Muscle layer of duodenum (tissue), 2 donors: ENCODE data around the gene DHRS12.

Experiments
- H3K27ac ChIP-seq: one replicate; pipeline ENCODE4 v1.7.0; 2013; ENCODE audit warnings: mild to moderate bottlenecking, low read length
- H3K27me3 ChIP-seq: one replicate; pipeline ENCODE4 v1.7.0; 2013; ENCODE audit warnings: low read depth, mild to moderate bottlenecking, control low read depth, low read length
- H3K36me3 ChIP-seq, 2 donors: one replicate each; pipeline ENCODE4 v1.7.0; 2013; ENCODE audit warnings: low read length in 2 of 2, control low read depth in 1 of 2, mild to moderate bottlenecking in 1 of 2; ENCODE audit not compliant: insufficient read depth in 2 of 2, control insufficient read depth in 1 of 2
- H3K4me1 ChIP-seq, 2 donors: one replicate each; pipeline ENCODE4 v1.7.0; 2013; ENCODE audit warnings: low read length in 2 of 2, mild to moderate bottlenecking in 2 of 2, control low read depth in 1 of 2, moderate library complexity in 1 of 2; ENCODE audit not compliant: insufficient read depth in 2 of 2, control insufficient read depth in 1 of 2
- H3K4me3 ChIP-seq, 2 donors: one replicate each; pipeline ENCODE4 v1.7.0; 2013; ENCODE audit warnings: low read length in 2 of 2, low read depth in 1 of 2, mild to moderate bottlenecking in 1 of 2
- H3K9me3 ChIP-seq, 2 donors: one replicate each; pipeline ENCODE4 v1.7.0; 2013; ENCODE audit warnings: low read length in 2 of 2, control low read depth in 1 of 2, mild to moderate bottlenecking in 1 of 2; ENCODE audit not compliant: control insufficient read depth in 1 of 2
- donor health status: healthy.

Gene DHRS12

DNA sequence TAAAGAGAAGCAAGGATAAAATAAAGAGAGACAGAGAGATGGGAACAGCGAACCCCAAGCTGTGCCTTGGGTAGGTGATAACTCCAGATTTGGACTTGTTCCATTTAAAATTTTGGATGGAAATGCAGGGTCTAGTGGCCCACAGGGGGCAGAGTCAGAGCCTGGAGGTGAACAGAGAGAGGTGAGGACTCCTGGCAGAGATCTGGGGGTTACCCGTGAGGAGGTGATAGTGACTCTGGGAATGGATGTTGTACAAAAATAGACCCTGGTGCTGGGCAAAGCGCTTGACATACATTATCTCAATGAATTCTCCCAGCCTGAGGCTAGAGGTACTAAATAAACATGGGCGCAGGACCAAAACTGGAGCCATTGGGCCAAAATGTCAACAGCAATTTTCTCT lies 14.3 kb upstream of the DHRS12 start:
- H3K4me1 ChIP-seq: peaks cover 3 to 19% of the 10 kb centered on the region in 2 donors
- H3K4me3 ChIP-seq: no peak overlapping the region
- no peak overlapping the region for H3K27ac ChIP-seq
- H3K9me3 ChIP-seq: no peaks in the 10 kb centered on the region
- no peaks in the 10 kb centered on the region for H3K27me3 ChIP-seq
- H3K36me3 ChIP-seq: no peaks in the 10 kb centered on the region

DNA sequence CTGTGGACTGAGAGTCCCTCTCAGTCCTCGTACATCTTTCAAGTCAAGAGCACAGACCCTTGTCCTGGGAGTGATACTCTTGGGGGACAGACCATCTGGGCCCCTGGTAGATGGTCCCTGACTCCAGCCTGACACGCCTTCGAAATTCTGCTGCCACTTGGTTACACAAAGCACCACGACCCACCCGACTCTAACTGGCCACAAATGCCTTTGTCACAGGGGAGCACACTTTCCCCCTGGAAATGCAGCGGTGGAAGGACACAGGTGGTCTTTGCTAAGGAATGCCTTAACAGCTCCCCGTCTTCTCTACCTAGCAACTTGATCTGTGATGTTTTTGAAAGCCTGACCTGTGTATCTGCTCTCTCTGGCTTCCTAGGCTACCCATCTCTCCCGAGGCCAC lies 13.8 kb upstream of the DHRS12 start:
- Histone ChIP-seq H3K27me3 (no peaks in the 10 kb centered on the region), H3K36me3 (no peaks in the 10 kb centered on the region), H3K4me1 (peaks cover 3 to 19% of the 10 kb centered on the region in 2 donors), H3K27ac (no peak overlapping the region), H3K4me3 (no peak overlapping the region), H3K9me3 (no peaks in the 10 kb centered on the region)

DNA sequence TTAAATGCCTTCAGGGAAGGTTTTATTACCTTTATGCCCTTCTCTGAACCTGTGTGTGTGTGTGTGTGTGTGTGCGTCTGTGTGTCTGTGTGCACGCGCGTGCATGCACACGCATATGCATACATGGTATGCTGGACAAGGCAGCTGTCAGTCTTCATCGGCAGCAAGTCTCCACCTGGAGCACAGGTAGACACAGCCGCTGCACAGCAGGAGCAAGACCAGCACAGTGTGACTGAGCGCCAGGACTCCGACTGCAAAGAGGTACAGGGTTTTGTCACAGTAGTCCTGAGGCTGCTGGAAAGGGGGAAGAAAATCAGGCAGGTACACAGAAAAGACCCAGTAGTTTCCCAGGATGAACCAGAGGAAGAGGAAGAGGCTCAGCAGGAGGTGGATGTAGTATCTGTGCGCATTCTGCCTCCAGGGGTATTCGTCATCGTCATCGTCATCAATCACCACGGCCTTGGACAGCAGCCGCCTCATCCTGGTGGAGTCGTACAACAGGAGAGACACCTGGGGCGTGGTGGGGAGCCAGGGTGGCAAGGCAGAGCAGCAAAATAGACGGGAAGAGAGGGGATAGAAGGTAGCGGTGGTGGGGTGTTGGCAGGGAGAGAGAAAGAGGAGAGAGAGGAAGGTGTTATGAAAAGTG lies 12.8 kb upstream of the DHRS12 start:
- no peaks in the 10 kb centered on the region for H3K36me3 ChIP-seq
- no peak overlapping the region for H3K27ac ChIP-seq
- peaks cover 3 to 19% of the 10 kb centered on the region in 2 donors for H3K4me1 ChIP-seq
- no peak overlapping the region for H3K4me3 ChIP-seq
- no peaks in the 10 kb centered on the region for H3K9me3 ChIP-seq
- H3K27me3 ChIP-seq: no peaks in the 10 kb centered on the region

DNA sequence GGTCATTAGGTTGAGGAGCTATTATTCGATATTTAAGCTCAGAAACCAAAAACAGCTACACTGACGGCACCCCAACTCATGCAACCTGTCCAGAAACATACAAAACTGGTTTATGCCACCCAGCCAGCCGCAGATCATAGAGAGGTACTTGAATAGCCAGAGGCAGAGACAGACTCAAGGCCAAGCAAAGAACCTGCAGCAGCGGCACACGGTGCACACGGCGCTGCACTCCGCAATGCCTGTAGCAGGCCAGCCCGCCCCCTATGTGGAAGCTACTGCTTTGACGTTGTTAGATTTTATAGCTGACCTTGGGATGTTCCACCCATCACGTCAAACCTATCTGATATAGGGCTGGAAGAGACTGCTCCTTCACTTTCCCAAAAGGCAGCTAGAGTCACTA lies 11.9 kb upstream of the DHRS12 start:
- Histone ChIP-seq H3K36me3 (no peaks in the 10 kb centered on the region), H3K4me1 (peaks cover 3 to 19% of the 10 kb centered on the region in 2 donors), H3K4me3 (peak overlapping the region in 1 of 2 donors; percentile 37)

DNA sequence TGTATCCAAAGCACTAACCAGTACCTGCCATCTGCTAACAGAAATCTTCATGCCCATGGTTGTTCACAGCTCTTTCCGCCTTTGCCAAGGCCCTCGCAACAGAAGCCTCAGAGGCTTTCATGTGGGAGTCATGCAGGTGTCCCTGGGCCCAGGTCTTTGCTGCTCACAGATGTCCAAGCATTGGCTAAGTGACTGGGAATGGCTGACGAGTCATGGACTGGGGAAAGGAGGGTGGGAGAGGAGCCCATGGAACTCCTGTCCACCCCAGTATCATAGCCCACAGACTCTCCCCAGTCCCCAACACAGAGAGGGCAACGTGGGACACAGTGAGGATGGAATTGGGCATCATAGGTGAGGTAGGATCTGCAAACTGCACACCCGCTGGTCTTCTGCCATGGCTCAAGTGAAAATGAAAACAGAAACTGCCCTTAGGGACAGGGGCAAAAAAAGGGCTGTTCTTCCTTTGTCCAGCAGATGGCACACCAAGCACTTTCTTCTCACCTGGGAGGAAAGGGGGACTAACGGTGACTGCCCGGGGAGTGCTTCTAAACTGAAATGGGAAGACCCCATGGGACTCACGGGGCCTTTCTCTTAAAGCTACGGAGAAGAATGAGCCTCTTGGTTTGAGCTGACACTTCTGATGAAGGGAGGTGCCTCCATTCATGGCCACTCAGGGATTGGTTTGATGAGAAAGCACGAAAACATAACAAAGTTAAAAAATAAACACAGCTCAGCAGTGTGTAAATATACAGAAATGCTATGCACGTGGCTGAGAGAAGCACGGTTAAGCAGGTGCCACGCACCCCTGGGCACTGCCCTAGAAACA lies 11.1 kb upstream of the DHRS12 start:
- no peak overlapping the region for H3K27ac ChIP-seq
- H3K4me3 ChIP-seq: peak overlapping the region; percentile 37 to 47
- H3K9me3 ChIP-seq: no peaks in the 10 kb centered on the region
- no peaks in the 10 kb centered on the region for H3K36me3 ChIP-seq
- peaks cover 3 to 19% of the 10 kb centered on the region in 2 donors for H3K4me1 ChIP-seq
- H3K27me3 ChIP-seq: no peaks in the 10 kb centered on the region

More for the DNA sequence above, 11.9 kb upstream of the DHRS12 start:
- no peaks in the 10 kb centered on the region for H3K27me3 ChIP-seq
- H3K9me3 ChIP-seq: no peaks in the 10 kb centered on the region
- H3K27ac ChIP-seq: no peak overlapping the region

DNA sequence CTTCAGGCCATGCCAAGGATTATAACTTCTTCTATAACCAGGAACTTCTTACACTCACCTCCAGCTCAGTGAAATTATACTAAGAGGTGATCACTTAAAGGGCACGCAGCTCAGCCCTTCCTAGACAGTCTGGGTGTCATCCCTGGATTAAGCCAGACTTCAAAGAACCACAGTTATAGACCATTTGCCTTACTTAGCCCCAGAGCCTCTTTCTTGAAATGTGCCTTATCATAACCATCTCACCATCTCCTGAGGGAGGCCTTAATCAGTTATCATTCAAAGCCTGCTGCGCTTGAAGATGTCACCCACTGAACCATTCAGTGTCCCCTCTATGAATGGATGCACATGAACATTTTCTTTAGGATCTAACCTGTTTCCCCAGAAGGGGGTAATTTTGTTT lies 10.1 kb upstream of the DHRS12 start:
- Histone ChIP-seq H3K36me3 (no peaks in the 10 kb centered on the region), H3K27me3 (no peaks in the 10 kb centered on the region), H3K4me1 (peaks cover 2 to 13% of the 10 kb centered on the region in 2 donors)

DNA sequence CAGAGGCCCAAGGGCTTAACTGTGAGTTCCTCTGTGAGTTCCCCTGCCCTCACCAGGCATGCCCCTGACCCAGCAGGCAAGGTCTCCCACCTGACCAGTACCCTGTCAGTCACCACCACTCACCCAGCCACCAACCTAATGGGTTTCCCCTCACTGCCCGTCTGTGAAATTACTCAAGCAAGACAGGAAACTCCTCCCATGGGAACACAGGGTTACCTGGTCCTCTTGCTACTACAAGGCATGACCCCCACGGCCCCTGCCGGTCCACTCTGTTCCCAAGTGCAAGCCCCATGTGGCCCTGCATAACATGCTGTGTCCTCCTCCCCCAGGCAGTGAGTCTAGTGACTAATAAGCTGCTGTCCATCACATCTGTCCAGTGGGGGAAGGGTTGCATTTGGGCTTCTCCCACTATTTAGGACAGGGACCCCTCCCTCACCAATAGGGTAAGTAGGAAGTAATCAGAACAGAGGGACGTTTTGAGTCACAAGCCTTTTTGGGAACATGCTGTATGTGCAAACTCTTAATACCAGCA lies 8.0 kb upstream of the DHRS12 start:
- Histone ChIP-seq H3K36me3 (no peaks in the 10 kb centered on the region), H3K4me3 (no peak overlapping the region), H3K27me3 (no peaks in the 10 kb centered on the region), H3K27ac (no peak overlapping the region), H3K9me3 (no peaks in the 10 kb centered on the region), H3K4me1 (peaks cover 0 to 8% of the 10 kb centered on the region in 2 donors)

More for the DNA sequence above, 10.1 kb upstream of the DHRS12 start:
- H3K9me3 ChIP-seq: no peaks in the 10 kb centered on the region
- H3K4me3 ChIP-seq: no peak overlapping the region
- H3K27ac ChIP-seq: no peak overlapping the region

DNA sequence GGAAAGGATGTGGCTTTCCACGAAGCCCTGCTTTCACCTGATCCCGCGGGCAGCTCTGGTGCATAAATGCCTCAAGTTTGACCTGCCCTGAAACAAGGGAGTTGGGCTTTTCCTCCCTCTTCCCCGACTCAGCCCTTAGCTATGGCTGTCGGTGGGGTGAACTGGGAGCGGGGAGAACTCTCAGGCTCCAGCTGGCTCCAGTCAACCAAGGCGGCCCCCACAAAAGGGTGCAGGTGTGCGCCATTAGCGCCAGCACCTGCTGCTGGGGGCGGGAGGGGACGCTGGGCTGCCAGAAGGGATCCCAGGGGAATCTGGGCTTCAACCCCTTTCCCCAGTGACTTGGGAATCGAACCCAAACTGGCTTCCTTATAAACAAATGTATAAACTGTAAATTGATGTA lies 7.1 kb upstream of the DHRS12 start:
- H3K9me3 ChIP-seq: no peaks in the 10 kb centered on the region
- H3K4me1 ChIP-seq: peaks cover 0 to 8% of the 10 kb centered on the region in 2 donors
- no peak overlapping the region for H3K27ac ChIP-seq

DNA sequence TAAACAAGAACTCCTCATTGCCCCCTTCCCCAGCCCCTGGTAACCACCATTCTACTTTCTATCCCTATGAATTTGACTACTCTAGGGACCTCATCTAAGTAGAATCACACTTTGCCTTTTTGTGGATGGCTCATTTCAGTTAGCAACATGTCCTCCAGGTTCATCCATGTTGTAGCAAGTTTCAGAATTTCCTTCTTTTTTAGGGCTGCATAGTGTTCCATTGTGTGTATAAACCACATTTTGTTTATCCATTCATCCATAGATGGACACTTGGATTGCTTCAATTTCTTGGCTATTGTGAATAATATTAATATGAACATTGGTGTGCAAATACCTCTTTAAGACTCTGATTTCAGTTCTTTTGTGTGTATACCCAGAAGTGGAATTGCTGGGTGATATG lies 4.8 kb upstream of the DHRS12 start:
- Histone ChIP-seq H3K4me1 (no peaks in the 10 kb centered on the region), H3K4me3 (no peak overlapping the region)

More for the DNA sequence above, 7.1 kb upstream of the DHRS12 start:
- H3K27me3 ChIP-seq: no peaks in the 10 kb centered on the region
- no peaks in the 10 kb centered on the region for H3K36me3 ChIP-seq
- no peak overlapping the region for H3K4me3 ChIP-seq

DNA sequence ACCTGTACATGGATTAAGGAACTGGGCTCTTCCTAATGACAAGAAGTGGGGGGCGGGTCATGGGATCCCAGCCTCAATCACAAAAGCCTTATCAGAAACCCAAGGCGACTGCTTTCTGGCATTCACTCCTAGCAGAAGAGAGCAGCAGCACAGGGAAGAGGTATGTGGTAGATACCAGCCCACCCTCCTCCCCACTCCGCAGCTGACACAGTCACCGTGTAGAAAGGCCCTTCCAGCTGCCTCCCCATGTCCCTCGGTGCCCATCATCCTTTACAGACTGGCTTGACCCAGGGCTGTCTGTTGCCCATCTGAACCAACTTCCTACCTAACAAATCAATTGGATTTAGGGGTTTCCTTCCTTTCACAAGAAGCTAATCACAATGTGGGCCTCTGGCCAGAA lies 3.1 kb upstream of the DHRS12 start:
- Histone ChIP-seq H3K36me3 (no peaks in the 10 kb centered on the region), H3K27me3 (no peaks in the 10 kb centered on the region), H3K4me1 (peaks cover 11 to 12% of the 10 kb centered on the region in 2 donors), H3K27ac (no peak overlapping the region), H3K9me3 (no peaks in the 10 kb centered on the region), H3K4me3 (no peak overlapping the region)

More for the DNA sequence above, 4.8 kb upstream of the DHRS12 start:
- Histone ChIP-seq H3K36me3 (no peaks in the 10 kb centered on the region), H3K27me3 (no peaks in the 10 kb centered on the region), H3K9me3 (no peaks in the 10 kb centered on the region), H3K27ac (no peak overlapping the region)

DNA sequence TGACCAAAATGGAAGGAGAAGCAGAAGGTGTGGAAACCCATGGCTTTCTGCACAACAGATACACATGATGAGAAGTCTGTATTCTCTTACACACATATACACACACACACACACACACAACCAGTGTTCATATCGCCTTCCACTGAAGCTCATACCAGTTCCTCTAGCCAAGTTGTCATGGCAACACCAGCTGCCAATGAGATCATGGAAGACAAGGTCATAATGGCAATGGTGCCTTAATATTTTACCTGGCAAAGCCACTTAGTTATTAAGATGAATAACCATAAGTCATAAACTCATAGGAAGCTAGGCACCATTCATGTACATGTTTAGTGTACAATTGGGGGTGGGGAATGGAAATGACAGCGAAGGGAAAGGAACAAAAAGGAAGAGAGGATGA lies 2.6 kb upstream of the DHRS12 start:
- H3K36me3 ChIP-seq: no peaks in the 10 kb centered on the region
- H3K4me3 ChIP-seq: no peak overlapping the region
- no peaks in the 10 kb centered on the region for H3K9me3 ChIP-seq
- no peak overlapping the region for H3K27ac ChIP-seq
- H3K27me3 ChIP-seq: no peaks in the 10 kb centered on the region
- H3K4me1 ChIP-seq: peaks cover 11 to 17% of the 10 kb centered on the region in 2 donors
